Skin of body (tissue), 2 donors: Measurements from ENCODE around the gene CRHR2. TPM values are rescaled to one million over a fixed set of nuclear protein-coding genes. Genes with fewer than 3 reads are reported as not detected.

Source experiments
- DNase-seq: peaks from one replicate; lab custom pipeline; 2025; lab: John Stamatoyannopoulos, UW
- total RNA-seq: library from RNA; depleted of rRNA; stranded (reverse); fragments of >200 nt; gene quantifications from one replicate; pipeline ENCODE4 v1.2.3, GENCODE V29; 2014

CRHR2 gene
- total RNA-seq, 1 donor from 2014 or later = 0.20 TPM

GRCh38 chr7:30707391-30708357 lies 25.4 kb upstream of the CRHR2 start:
- no peak for DNase-seq

GRCh38 chr7:30706908-30707307 lies 24.7 kb upstream of the CRHR2 start:
- no peak for DNase-seq

- DNase-seq = no peak
These were observed 24.1 kb upstream of the CRHR2 start for GRCh38 chr7:30706316-30706715.

GRCh38 chr7:30705596-30705995 lies 23.3 kb upstream of the CRHR2 start:
- no peak for DNase-seq

- no peak for DNase-seq
These were observed 22.8 kb upstream of the CRHR2 start for GRCh38 chr7:30705008-30705407.

GRCh38 chr7:30703756-30704155 lies 21.5 kb upstream of the CRHR2 start:
- no peak for DNase-seq

- DNase-seq = no peak
These were observed 19.9 kb upstream of the CRHR2 start for GRCh38 chr7:30702200-30702599.

GRCh38 chr7:30700941-30701340 lies 18.7 kb upstream of the CRHR2 start:
- DNase-seq = no peak

- no peak for DNase-seq
These were observed 17.6 kb upstream of the CRHR2 start for GRCh38 chr7:30699706-30700495.

GRCh38 chr7:30698481-30698880 lies 16.2 kb upstream of the CRHR2 start:
- DNase-seq = no peak

GRCh38 chr7:30697719-30698460 lies 15.6 kb upstream of the CRHR2 start:
- DNase-seq = no peak

- no peak for DNase-seq
These were observed 12.8 kb upstream of the CRHR2 start for GRCh38 chr7:30694774-30695721.

GRCh38 chr7:30694218-30694745 lies 12.0 kb upstream of the CRHR2 start:
- DNase-seq = no peak

GRCh38 chr7:30692882-30693281 lies 10.6 kb upstream of the CRHR2 start:
- no peak for DNase-seq

- no peak for DNase-seq
These were observed 10.2 kb upstream of the CRHR2 start for GRCh38 chr7:30692438-30692837.

- DNase-seq = no peak
These were observed 7.8 kb upstream of the CRHR2 start for GRCh38 chr7:30690011-30690410.

- DNase-seq = no peak
These were observed 6.5 kb upstream of the CRHR2 start for GRCh38 chr7:30688718-30689221.

GRCh38 chr7:30687604-30688003 lies 5.3 kb upstream of the CRHR2 start:
- DNase-seq = no peak

- no peak for DNase-seq
These were observed 2.1 kb upstream of the CRHR2 start for GRCh38 chr7:30684351-30684750.

GRCh38 chr7:30683816-30684215 lies 1.6 kb upstream of the CRHR2 start:
- DNase-seq = no peak
